Measurements from ENCODE around the gene P2RX3. TPM values are rescaled to one million over a fixed set of nuclear protein-coding genes. Genes with fewer than 3 reads are reported as not detected.
"Not testable (repeated sequence)": the region's sequence is repeated elsewhere in the genome, so short reads cannot be mapped to it uniquely, and the experiment has no call there.

The P2RX3 gene
- total RNA-seq, 2 experiments from 2014 or later = not detected

DNA sequence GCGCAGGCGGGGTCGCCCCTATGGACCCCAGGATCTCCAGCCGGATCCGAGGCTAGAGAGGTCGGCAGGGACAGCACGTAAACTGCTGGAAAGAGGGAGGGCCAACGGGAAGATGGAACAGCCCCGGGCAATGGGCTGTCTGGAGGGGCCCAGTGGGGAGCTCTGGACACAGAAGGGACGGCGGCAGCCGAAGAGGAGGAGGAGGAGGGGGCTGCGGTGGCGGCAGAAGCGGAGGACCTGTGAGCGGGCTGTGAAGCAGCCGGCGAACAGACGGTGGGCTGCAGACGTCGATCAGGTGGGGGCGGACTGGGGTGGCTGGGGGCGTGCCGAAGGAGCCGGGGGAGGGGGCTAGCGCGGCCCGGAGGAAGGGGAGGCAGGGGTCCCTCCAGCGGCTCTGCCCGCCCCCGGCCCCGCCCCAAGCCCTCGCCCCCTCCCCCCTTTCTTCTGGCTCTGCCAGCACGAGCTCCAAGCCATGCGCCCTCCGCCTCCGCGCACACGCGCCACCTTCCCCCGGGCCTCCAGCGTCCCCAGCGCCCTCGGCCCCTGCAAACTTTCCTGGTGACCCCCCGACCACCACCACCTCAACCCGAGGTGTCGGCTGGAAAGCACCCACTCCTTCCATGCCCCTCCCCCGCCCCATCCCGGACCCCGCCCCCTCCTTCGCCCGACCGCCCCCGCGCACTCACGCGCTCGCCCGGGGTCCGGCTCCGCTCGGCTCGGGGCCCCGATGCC, 13.8 kb upstream of the P2RX3 start:
- H3K36me3 Mint-ChIP-seq = peaks cover 28% of the 10 kb centered on the region
- DNase-seq = no peak
- no peaks in the 10 kb centered on the region for H3K9me3 Mint-ChIP-seq (ENCODE audit: low read depth)
- peaks cover 26% of the 10 kb centered on the region for H3K4me1 Mint-ChIP-seq
- H3K4me3 Mint-ChIP-seq = peak overlapping the region; percentile 64
- CTCF ChIA-PET = interaction anchor here (0.8 to 4.3 kb wide), 5 partner anchors 10 to 169 kb away, joined by 3 to 22 read pairs (median 3); partner anchors contain the start of gene SSRP1
- no peaks in the 10 kb centered on the region for H3K27me3 Mint-ChIP-seq
- no peak for ATAC-seq
- H3K27ac Mint-ChIP-seq = peak overlapping the region; percentile 67

DNA sequence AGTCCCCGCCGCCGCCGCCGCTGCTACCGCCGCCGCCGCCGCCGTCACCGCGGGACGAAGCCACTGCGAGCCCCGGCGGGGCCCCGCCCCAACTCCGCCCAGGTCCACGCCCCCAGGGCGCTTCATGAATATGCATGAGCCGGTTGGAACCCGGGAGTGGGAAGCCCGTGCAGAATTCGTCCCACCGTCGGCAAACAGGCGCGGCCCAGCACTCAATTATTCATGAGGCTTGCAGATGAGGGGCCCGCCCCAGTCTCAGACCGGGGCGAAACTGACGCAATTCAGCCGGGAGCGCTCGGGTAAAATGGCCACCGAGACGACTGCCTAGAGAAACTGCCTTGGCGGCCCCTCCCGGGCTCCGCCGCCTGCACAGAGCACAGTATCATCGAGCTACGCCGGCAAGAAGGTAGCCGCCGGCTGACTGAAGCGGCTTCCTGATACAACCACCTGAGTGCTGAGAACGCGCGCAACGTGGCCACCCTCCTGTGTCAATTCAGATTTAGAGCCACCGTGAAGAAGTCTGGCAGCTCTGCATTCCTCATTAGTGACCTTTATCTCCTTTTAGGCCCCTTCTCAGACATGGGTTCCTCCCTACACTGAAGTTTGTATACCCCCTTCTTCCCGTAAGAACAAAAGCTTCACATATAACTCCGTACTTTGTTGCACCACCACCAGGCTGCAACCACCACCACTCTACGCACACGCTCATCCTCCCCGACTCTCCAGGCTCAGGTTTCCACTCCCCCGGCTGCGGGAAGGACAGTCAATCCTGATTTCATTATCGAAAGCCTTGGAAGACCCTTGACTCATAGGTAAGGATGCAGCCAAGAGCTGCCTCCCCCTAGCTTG, 13.0 kb upstream of the P2RX3 start, which contains the start of gene TNKS1BP1:
TNKS1BP1 (minus strand) TSS at position 67 of the 849 bp plus-strand sequence. CDS start 3,067 bp downstream, outside the sequence.
- DNase-seq (peak; percentile 92), ATAC-seq (peak; percentile 91)
- H3K4me1 Mint-ChIP-seq = peaks cover 29% of the 10 kb centered on the region
- CTCF ChIA-PET = interaction anchor here (0.8 to 4.3 kb wide), 10 partner anchors 9 to 341 kb away, joined by 3 to 22 read pairs (median 4); partner anchors contain the start of genes SSRP1 and UBE2L6
- no peaks in the 10 kb centered on the region for H3K27me3 Mint-ChIP-seq
- peak within 1 kb of the TSS; percentile 96 for H3K27ac Mint-ChIP-seq
- H3K4me3 Mint-ChIP-seq = peak within 1 kb of the TSS; percentile 87
- H3K9me3 Mint-ChIP-seq (ENCODE audit: low read depth) = no peaks in the 10 kb centered on the region
- peaks cover 35% of the 10 kb centered on the region for H3K36me3 Mint-ChIP-seq

DNA sequence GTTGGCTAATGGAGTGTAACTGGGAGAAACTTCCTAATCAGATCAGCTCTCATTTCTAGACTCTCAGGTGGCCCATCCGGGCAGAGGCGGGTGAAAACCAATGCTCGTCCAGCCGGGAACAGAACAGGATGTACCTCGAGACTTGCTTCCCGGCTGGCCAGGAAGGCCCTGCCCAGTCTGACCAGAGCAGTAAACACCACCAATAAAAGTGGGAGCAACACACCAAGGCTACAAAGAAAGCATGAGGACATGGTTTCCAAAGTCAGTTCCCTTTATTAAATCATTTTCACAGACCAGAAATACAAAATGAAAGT, 12.5 kb upstream of the P2RX3 start:
- no peak for ATAC-seq
- peaks cover 40% of the 10 kb centered on the region for H3K36me3 Mint-ChIP-seq
- peaks cover 34% of the 10 kb centered on the region for H3K4me1 Mint-ChIP-seq

DNA sequence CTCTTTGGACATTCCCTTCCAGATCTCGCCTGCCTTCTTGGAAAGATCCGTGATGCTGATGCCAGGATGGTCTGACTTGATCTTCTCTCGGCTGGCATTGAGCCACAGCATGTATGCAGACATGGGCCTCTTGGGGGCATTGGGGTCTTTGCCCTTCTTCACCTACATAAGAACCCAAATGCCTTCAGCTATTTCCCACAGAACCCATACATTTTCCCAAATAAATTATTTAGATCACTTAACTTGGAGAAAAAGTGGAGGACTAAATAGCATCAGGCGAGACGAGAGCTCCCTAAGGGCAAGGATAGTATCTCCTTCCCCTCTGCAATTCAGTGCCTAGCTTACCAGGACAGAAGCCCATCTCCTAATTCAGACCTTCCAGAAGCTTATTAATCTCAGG, 10.4 kb upstream of the P2RX3 start:
- Mint-ChIP-seq H3K27ac (no peak overlapping the region), H3K9me3 (ENCODE audit: low read depth) (no peaks in the 10 kb centered on the region), H3K36me3 (peaks cover 59% of the 10 kb centered on the region), H3K27me3 (no peaks in the 10 kb centered on the region), H3K4me3 (no peak overlapping the region), H3K4me1 (peaks cover 44% of the 10 kb centered on the region)
- DNase-seq (no peak), ATAC-seq (no peak)
- CTCF ChIA-PET = interaction anchor here (4.3 kb wide), 1 partner anchor 7 kb away, joined by 22 read pairs; the partner anchor contains the start of gene SSRP1

More for the DNA sequence above, 12.5 kb upstream of the P2RX3 start:
- Mint-ChIP-seq H3K27me3 (no peaks in the 10 kb centered on the region), H3K9me3 (ENCODE audit: low read depth) (no peaks in the 10 kb centered on the region), H3K27ac (peak overlapping the region; percentile 96), H3K4me3 (peak overlapping the region; percentile 87)
- CTCF ChIA-PET = interaction anchor here (0.8 to 4.3 kb wide), 10 partner anchors 9 to 341 kb away, joined by 3 to 22 read pairs (median 4); partner anchors contain the start of genes SSRP1 and UBE2L6
- no peak for DNase-seq

DNA sequence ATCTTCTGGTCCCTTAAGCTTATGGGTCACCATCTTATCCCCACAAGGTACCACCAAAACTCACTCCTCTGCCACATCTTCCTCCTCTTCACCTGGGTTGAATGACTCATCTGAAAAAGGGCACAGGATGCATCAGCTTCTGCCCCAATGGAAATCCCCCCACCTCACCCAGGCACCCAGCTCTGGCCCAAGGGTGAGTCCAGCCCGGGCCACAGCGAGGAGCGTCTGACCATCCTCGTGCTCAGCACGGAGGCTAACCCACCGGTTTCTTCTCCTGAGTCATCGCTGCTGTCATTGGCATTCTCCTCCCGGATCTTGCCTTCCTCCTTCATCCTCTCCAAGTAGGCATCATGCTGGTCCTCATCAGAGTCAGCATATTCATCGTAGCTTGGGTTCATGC, 8.1 kb upstream of the P2RX3 start:
- H3K27ac Mint-ChIP-seq = peak overlapping the region; percentile 54
- H3K9me3 Mint-ChIP-seq (ENCODE audit: low read depth) = no peaks in the 10 kb centered on the region
- ATAC-seq (no peak), DNase-seq (no peak)
- peaks cover 74% of the 10 kb centered on the region for H3K36me3 Mint-ChIP-seq
- CTCF ChIA-PET = interaction anchor here (0.5 to 1.9 kb wide), 3 partner anchors 16 to 98 kb away, joined by 3 to 4 read pairs (median 4); no protein-coding TSS in a partner anchor
- no peaks in the 10 kb centered on the region for H3K27me3 Mint-ChIP-seq
- H3K4me1 Mint-ChIP-seq = peaks cover 63% of the 10 kb centered on the region
- no peak overlapping the region for H3K4me3 Mint-ChIP-seq

DNA sequence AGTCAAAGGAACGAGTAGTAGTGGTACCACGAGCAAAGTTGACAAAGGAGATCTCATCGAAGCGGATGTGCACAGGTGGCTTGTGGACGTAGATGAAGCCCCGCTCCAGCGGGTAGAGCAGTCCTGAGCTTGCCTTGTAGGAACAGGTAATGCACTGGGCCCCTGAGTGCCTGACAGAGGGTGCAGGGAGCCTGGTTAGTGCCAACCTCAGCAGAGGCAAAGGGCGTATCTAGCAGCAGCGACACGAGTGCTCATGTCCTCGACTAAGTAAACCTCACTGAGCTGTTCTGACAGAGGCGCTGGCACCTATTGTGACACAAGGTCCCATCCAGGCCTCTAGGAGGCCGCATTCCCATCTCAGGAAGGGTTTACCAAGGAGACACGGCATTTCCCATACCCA, 6.4 kb upstream of the P2RX3 start:
- H3K9me3 Mint-ChIP-seq (ENCODE audit: low read depth) = no peaks in the 10 kb centered on the region
- no peak overlapping the region for H3K4me3 Mint-ChIP-seq
- H3K36me3 Mint-ChIP-seq = peaks cover 64% of the 10 kb centered on the region
- ATAC-seq (no peak), DNase-seq (no peak)
- no peak overlapping the region for H3K27ac Mint-ChIP-seq
- H3K4me1 Mint-ChIP-seq = peaks cover 57% of the 10 kb centered on the region
- no peaks in the 10 kb centered on the region for H3K27me3 Mint-ChIP-seq
- CTCF ChIA-PET = no interaction called here

DNA sequence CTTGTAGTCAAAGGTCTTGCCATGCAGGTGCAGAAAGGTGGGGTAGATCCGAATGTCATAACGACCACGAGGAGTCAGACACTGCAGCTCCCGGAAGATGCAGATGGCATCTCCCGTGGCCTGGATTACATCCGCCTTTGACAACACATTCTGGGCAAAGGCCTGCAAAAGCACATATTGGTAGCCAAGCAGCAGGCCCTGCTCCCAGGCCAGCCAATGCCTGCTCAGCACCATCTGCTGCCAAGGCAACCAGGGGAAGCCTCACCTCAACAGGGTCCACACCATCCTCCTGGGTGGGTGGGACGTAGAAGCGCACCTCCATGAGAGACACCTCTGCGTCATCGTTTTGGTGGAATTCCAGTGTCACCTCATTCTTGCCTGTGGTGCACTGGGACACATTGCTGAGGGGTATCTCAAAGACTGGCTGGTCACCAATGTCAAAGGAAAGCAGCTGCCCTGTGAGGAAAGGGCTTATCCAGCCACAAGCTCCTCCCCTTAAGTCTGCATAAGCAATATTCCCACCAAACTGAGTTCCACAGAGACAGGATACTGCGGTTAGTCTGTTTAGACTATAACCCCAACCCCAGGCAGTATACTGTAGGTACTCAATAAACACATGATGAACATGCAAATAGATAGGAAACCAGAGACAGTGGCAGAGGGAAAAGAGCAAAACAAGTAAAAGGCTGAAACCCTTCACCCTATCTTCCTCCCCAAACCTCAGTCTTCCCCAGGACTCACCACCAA, 5.3 kb upstream of the P2RX3 start:
- CTCF ChIA-PET = interaction anchor here (3.0 kb wide), 1 partner anchor 7 kb away, joined by 22 read pairs; the partner anchor contains the start of gene TNKS1BP1
- Mint-ChIP-seq H3K27ac (peak overlapping the region; percentile 12), H3K4me3 (no peak overlapping the region), H3K36me3 (peaks cover 55% of the 10 kb centered on the region), H3K27me3 (no peaks in the 10 kb centered on the region), H3K4me1 (peaks cover 48% of the 10 kb centered on the region), H3K9me3 (ENCODE audit: low read depth) (no peaks in the 10 kb centered on the region)
- no peak for ATAC-seq
- no peak for DNase-seq

DNA sequence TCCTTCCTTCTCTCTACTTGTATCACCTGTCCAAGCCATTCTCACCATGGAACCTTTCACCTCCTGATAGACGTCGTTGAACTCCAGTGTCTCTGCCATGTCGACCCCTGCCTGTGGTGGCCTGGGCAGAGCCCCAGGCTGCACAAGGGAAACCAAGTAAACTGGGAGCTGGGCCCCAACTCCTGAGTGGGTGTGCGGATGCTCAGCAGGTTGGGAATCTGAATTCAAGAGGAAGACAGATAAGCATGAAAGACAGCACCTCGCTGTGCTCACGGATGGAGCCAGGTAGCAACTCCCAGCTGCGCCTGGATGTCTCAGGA, 3.2 kb upstream of the P2RX3 start:
- peak overlapping the region; percentile 94 for H3K4me3 Mint-ChIP-seq
- H3K27ac Mint-ChIP-seq = peak overlapping the region; percentile 83
- no peaks in the 10 kb centered on the region for H3K9me3 Mint-ChIP-seq (ENCODE audit: low read depth)
- CTCF ChIA-PET = interaction anchor here (0.8 to 3.0 kb wide), 8 partner anchors 9 to 310 kb away, joined by 3 to 22 read pairs (median 4); partner anchors contain the start of genes SLC43A1 and TNKS1BP1
- peaks cover 46% of the 10 kb centered on the region for H3K4me1 Mint-ChIP-seq
- H3K36me3 Mint-ChIP-seq = peaks cover 40% of the 10 kb centered on the region
- peaks cover 3% of the 10 kb centered on the region for H3K27me3 Mint-ChIP-seq
- DNase-seq (no peak), ATAC-seq (no peak)

DNA sequence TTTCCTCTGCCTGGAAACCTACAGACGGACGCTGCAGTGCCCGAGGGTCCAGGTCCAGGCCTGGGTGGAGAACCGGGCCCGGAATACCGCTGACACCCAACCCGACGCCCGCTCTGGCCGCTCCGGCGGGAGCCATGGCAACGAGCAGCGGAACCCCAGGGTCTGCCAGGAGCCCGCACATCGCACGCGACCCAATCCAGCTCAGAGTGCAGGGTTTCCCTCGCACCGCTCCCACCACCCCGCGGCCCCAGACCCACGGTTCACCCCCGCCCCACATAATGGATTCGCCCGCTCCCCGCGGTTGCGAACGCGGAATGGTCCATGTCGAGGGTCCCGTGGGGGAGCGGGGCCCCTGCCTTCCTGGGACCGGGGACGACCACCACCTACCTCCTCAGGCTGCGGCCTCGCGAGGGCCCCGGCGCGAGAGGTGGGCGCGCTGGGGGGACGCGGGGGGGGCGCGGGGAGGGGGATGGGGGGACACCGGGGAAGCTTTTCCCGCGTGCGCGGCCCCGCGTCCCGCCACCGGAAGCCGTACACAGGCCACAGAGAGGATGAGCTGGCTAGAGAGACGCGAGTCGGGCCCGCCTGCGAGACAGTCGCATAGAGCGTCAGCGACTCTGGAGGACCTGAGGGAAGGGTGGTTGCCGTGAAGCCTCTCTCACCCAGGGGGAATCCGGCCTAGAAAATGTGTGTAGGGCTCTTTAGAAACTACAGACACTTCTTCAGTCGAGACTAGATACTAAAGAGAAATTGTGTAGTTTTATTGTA, 2.6 kb upstream of the P2RX3 start, which contains the start of gene SSRP1:
SSRP1 (minus strand) TSS at position 550 of the 768 bp plus-strand sequence. CDS start 771 bp downstream, outside the sequence.
- DNase-seq = peak; percentile 93
- peak; percentile 98 for ATAC-seq
- peaks cover 35% of the 10 kb centered on the region for H3K36me3 Mint-ChIP-seq
- H3K4me3 Mint-ChIP-seq = peak within 1 kb of the TSS; percentile 94
- H3K9me3 Mint-ChIP-seq (ENCODE audit: low read depth) = no peaks in the 10 kb centered on the region
- peak within 1 kb of the TSS; percentile 92 for H3K27ac Mint-ChIP-seq
- CTCF ChIA-PET = interaction anchor here (0.8 to 3.0 kb wide), 8 partner anchors 10 to 309 kb away, joined by 3 to 22 read pairs (median 4); partner anchors contain the start of genes SLC43A1 and TNKS1BP1
- peaks cover 41% of the 10 kb centered on the region for H3K4me1 Mint-ChIP-seq
- H3K27me3 Mint-ChIP-seq = peaks cover 5% of the 10 kb centered on the region

DNA sequence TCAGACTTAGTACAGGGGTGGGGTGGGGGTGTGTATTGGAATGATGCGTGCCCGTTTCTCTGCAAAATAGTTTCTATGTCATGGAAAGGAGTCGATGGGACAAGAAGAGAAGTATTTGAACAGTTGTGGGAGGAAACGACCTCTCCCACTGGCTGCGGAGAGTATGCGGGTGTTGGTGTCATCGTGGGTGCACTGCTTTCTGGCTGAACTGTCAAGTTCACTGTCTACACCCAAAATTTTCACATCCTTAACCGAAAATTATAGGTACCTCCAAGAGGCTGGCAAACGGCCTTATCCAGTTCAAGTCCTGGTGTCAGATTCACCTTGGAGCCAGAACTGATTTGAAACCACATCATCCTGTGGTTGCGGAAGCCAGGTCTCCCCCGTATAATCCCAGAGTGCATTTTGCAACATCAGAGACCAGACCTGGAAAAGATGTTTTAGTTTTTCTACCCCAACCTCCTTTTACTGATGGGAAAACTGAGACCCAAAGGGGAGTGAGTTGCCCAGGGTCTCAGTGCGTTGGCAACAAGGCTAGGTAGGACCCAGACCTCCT, 2.0 kb upstream of the P2RX3 start:
- CTCF ChIA-PET = interaction anchor here (0.8 to 3.1 kb wide), 7 partner anchors 9 to 308 kb away, joined by 3 to 15 read pairs (median 4); partner anchors contain the start of gene RTN4RL2
- H3K27me3 Mint-ChIP-seq = peaks cover 5% of the 10 kb centered on the region
- H3K36me3 Mint-ChIP-seq = peaks cover 29% of the 10 kb centered on the region
- H3K4me1 Mint-ChIP-seq = peaks cover 35% of the 10 kb centered on the region
- DNase-seq = peak; percentile 61
- H3K9me3 Mint-ChIP-seq (ENCODE audit: low read depth) = no peaks in the 10 kb centered on the region
- peak overlapping the region; percentile 94 for H3K4me3 Mint-ChIP-seq
- ATAC-seq = peak; percentile 25
- H3K27ac Mint-ChIP-seq = peak overlapping the region; percentile 92

DNA sequence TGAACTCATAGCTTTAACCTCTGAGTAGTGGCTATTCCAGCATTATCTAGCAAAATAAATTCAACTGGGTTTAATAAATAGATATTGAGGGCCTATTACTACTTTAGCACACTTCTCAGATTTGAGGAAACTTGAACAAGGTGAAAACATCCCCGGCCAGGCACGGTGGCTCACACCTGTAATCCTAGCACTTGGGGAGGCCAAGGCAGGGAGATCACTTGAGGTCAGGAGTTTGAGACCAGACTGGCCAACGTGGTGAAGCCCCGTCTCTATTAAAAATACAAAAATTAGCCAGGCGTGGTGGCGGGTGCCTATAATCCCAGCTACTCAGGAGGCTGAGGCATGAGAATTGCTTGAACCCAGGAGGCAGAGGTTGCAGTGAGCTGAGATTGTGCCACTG, 1.3 kb upstream of the P2RX3 start:
- DNase-seq; H3K27me3 Mint-ChIP-seq; H3K27ac Mint-ChIP-seq; ATAC-seq; H3K4me3 Mint-ChIP-seq; H3K9me3 Mint-ChIP-seq (ENCODE audit: low read depth): not testable (repeated sequence)
- Mint-ChIP-seq H3K4me1 (peaks cover 34% of the 10 kb centered on the region), H3K36me3 (peaks cover 24% of the 10 kb centered on the region)
- CTCF ChIA-PET = interaction anchor here (0.9 to 3.1 kb wide), 3 partner anchors 9 to 122 kb away, joined by 4 to 15 read pairs (median 5); partner anchors contain the start of gene RTN4RL2
